Astrocyte (in vitro differentiated cells and primary cell): ENCODE data around the gene FHOD1. TPM values are rescaled to one million over a fixed set of nuclear protein-coding genes. Genes with fewer than 3 reads are reported as not detected.

Experiments used
- DNase-seq: peaks from one replicate; pipeline ENCODE4 v3.0.0-alpha.2; 2010; ENCODE audit warnings: low read depth
- FAIRE-seq: peaks from 2 replicates; lab custom pipeline; 2011; peaks lifted over from hg19 to GRCh38; lab: Jason Lieb, UNC
- H2AFZ ChIP-seq: 2 replicates; pipeline ENCODE4 v1.6.0; 2012; ENCODE audit warnings: low read depth, low read length, inconsistent platforms
- H3K27ac ChIP-seq: 2 replicates; pipeline ENCODE4 v1.5.1; 2011; ENCODE audit warnings: low read depth, low read length, inconsistent platforms
- H3K27me3 ChIP-seq: 2 replicates; pipeline ENCODE4 v1.6.0; 2011; ENCODE audit warnings: low read length, inconsistent platforms; ENCODE audit not compliant: insufficient read depth
- H3K36me3 ChIP-seq: 2 replicates; pipeline ENCODE4 v1.5.1; 2011; ENCODE audit warnings: low read length, inconsistent platforms; ENCODE audit not compliant: insufficient read depth
- H3K4me1 ChIP-seq: 2 replicates; pipeline ENCODE4 v1.5.1; 2011; ENCODE audit warnings: low read length, inconsistent platforms; ENCODE audit not compliant: insufficient read depth
- H3K4me2 ChIP-seq: 2 replicates; pipeline ENCODE4 v1.6.0; 2012; ENCODE audit warnings: low read length, inconsistent platforms
- H3K4me3 ChIP-seq: 2 replicates; pipeline ENCODE4 v1.5.1; 2011; ENCODE audit warnings: low read depth, mild to moderate bottlenecking, low read length, inconsistent platforms; ENCODE audit not compliant: insufficient read depth
- H3K79me2 ChIP-seq: 2 replicates; pipeline ENCODE4 v1.6.0; 2012; ENCODE audit warnings: mild to moderate bottlenecking, low read length, inconsistent platforms; ENCODE audit not compliant: insufficient read depth
- H3K9ac ChIP-seq: 2 replicates; pipeline ENCODE4 v1.6.0; 2012; ENCODE audit warnings: mild to moderate bottlenecking, low read length, inconsistent platforms
- H3K9me3 ChIP-seq: 2 replicates; pipeline ENCODE4 v1.5.1; 2012; ENCODE audit warnings: low read depth, mild to moderate bottlenecking, low read length, inconsistent platforms; ENCODE audit not compliant: insufficient read depth
- H4K20me1 ChIP-seq: 2 replicates; pipeline ENCODE4 v1.6.0; 2012; ENCODE audit warnings: low read length, inconsistent platforms; ENCODE audit not compliant: insufficient read depth
- H3K27ac Mint-ChIP-seq: one replicate; pipeline ENCODE4 v1.8.0; 2021; ENCODE audit warnings: mild to moderate bottlenecking, mixed read lengths; ENCODE audit not compliant: unreplicated experiment
- H3K27me3 Mint-ChIP-seq: one replicate; pipeline ENCODE4 v1.8.0; 2021; ENCODE audit warnings: low read depth, mixed read lengths; ENCODE audit not compliant: unreplicated experiment
- H3K36me3 Mint-ChIP-seq: one replicate; pipeline ENCODE4 v1.8.0; 2021; ENCODE audit warnings: low read depth, mixed read lengths; ENCODE audit not compliant: unreplicated experiment
- H3K4me1 Mint-ChIP-seq: one replicate; pipeline ENCODE4 v1.8.0; 2021; ENCODE audit warnings: low read depth, mixed read lengths; ENCODE audit not compliant: unreplicated experiment
- H3K4me3 Mint-ChIP-seq: one replicate; pipeline ENCODE4 v1.8.0; 2021; ENCODE audit warnings: mild to moderate bottlenecking, moderate library complexity, mixed read lengths; ENCODE audit not compliant: unreplicated experiment
- H3K9me3 Mint-ChIP-seq: one replicate; pipeline ENCODE4 v1.8.0; 2021; ENCODE audit warnings: mild to moderate bottlenecking, mixed read lengths; ENCODE audit not compliant: unreplicated experiment
- EZH2 ChIP-seq: IDR thresholded peaks from 2 replicates; pipeline ENCODE4 v1.6.1; 2012; ENCODE audit warnings: mild to moderate bottlenecking, low read length, inconsistent platforms; ENCODE audit not compliant: insufficient read depth
- total RNA-seq: library from RNA; stranded (reverse); gene quantifications from 2 replicates; pipeline ENCODE4 v1.2.1, GENCODE V29; 2021
- TF ChIP-seq, protein P1 (sequence below): IDR thresholded peaks from 2 replicates; pipeline ENCODE4 v1.5.1; 2011; ENCODE audit warnings: low read depth, mild to moderate bottlenecking, inconsistent platforms, low read length, moderate library complexity; ENCODE audit not compliant: insufficient read depth

Gene FHOD1
- total RNA-seq, 1 donor from 2014 or later = 38.1 TPM

DNA sequence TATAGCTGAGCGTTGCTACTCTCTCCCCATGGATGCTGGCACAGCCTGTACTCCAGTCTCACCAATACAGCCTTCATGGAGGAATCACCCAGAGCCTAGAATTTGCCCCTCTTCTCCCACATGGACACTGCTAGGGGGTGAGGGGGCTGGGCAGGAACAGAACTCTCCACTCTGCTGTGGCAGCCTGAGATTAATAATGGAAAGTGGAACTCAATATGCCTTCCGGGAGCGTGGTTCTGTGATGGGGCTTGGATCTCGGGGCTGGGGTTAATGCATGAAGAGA lies 2.7 kb upstream of the FHOD1 start:
- Histone ChIP-seq H4K20me1 (no peaks in the 10 kb centered on the region), H3K36me3 (no peaks in the 10 kb centered on the region), H3K9me3 (no peaks in the 10 kb centered on the region), H3K4me2 (peak overlapping the region; percentile 95), H3K9ac (no peak overlapping the region), H3K4me3 (no peak overlapping the region), H3K27me3 (no peaks in the 10 kb centered on the region), H3K27ac (no peak overlapping the region), H3K79me2 (peaks cover 16% of the 10 kb centered on the region), H2AFZ (no peak overlapping the region), H3K4me1 (peaks cover 32% of the 10 kb centered on the region)
- H3K4me3 Mint-ChIP-seq = peak overlapping the region; percentile 70
- peaks cover 16% of the 10 kb centered on the region for H3K27me3 Mint-ChIP-seq
- DNase-seq = no peak
- H3K9me3 Mint-ChIP-seq = no peaks in the 10 kb centered on the region
- TF ChIP-seq, protein P1, sequence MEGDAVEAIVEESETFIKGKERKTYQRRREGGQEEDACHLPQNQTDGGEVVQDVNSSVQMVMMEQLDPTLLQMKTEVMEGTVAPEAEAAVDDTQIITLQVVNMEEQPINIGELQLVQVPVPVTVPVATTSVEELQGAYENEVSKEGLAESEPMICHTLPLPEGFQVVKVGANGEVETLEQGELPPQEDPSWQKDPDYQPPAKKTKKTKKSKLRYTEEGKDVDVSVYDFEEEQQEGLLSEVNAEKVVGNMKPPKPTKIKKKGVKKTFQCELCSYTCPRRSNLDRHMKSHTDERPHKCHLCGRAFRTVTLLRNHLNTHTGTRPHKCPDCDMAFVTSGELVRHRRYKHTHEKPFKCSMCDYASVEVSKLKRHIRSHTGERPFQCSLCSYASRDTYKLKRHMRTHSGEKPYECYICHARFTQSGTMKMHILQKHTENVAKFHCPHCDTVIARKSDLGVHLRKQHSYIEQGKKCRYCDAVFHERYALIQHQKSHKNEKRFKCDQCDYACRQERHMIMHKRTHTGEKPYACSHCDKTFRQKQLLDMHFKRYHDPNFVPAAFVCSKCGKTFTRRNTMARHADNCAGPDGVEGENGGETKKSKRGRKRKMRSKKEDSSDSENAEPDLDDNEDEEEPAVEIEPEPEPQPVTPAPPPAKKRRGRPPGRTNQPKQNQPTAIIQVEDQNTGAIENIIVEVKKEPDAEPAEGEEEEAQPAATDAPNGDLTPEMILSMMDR = no peak
- no peak for TF ChIP-seq EZH2
- FAIRE-seq = no peak
- peaks cover 15% of the 10 kb centered on the region for H3K4me1 Mint-ChIP-seq
- no peaks in the 10 kb centered on the region for H3K36me3 Mint-ChIP-seq
- H3K27ac Mint-ChIP-seq = peak overlapping the region; percentile 5

DNA sequence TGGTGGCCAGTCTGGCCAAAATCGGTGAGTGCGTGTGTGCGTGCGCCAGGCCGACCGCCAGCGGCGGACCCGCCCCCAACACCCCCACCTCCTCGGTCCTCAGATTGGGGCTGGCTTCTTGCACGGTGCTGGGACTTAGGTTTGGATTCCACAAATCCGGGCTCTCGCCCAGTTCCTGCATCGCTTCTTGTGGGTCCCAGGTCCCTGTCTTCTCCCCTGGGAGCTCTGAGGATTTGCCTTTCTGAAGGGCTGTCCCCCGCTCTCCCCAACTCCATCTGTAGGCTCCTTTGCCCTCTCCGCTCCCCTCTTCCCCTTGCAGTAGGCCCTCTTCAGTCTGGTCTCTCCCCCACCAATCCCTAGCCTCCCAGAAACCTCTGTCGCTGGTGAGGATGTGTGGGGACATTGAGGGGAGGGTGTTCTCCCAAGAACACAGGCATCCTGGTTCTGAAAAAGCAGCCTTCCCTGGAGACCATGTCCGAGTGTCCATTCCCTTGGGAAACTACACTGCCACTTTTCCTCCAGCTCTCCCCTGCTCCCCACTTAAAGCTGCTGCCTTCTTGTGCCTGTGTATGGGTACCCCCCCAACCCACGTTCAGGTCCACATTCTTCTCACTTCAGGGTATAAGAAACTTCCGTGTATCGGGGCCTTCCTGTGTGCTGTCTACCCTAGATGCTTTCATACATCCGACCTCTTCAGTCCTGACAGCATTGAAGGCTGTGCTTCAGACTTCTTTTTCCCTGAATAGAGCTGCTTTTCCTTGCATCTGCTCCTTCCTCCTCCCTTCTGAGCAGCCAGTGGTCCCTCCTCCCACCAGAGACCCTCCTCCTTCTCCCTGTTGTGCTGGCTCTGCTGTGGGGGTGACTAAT lies 2.1 kb upstream of the FHOD1 start:
- peaks cover 38% of the 10 kb centered on the region for H3K4me1 ChIP-seq
- peak overlapping the region; percentile 15 for H3K27ac Mint-ChIP-seq
- TF ChIP-seq, protein P1 = no peak
- TF ChIP-seq EZH2 = no peak
- H3K4me3 Mint-ChIP-seq = peak overlapping the region; percentile 70
- no peaks in the 10 kb centered on the region for H3K9me3 Mint-ChIP-seq
- H3K36me3 Mint-ChIP-seq = no peaks in the 10 kb centered on the region
- peak overlapping the region; percentile 78 for H3K9ac ChIP-seq
- peaks cover 17% of the 10 kb centered on the region for H3K79me2 ChIP-seq
- no peak for DNase-seq
- H3K27me3 ChIP-seq = no peaks in the 10 kb centered on the region
- peak overlapping the region; percentile 77 for H2AFZ ChIP-seq
- H4K20me1 ChIP-seq = no peaks in the 10 kb centered on the region
- H3K4me1 Mint-ChIP-seq = peaks cover 21% of the 10 kb centered on the region
- H3K36me3 ChIP-seq = no peaks in the 10 kb centered on the region
- H3K4me3 ChIP-seq = peak overlapping the region; percentile 63
- peak overlapping the region; percentile 95 for H3K4me2 ChIP-seq
- peaks cover 16% of the 10 kb centered on the region for H3K27me3 Mint-ChIP-seq
- FAIRE-seq = no peak
- no peaks in the 10 kb centered on the region for H3K9me3 ChIP-seq
- H3K27ac ChIP-seq = no peak overlapping the region
